Gastrocnemius medialis (tissue), 4 donors: ENCODE data around the gene C11orf24. TPM values are rescaled to one million over a fixed set of nuclear protein-coding genes. Genes with fewer than 3 reads are reported as not detected.
A peak's percentile ranks its signal among the peaks of the same experiment; 100 is the strongest.

ENCODE experiments used
- ATAC-seq, 2 donors: fragments of 150-250 bp; one replicate each; pipeline ENCODE4 v1.9.1; 2016
- DNase-seq, 2 donors: peaks; one replicate each; pipeline ENCODE4 v3.0.0-alpha.2; 2019
- H3K27ac ChIP-seq, 4 donors: fragments of 200-600 bp; sonication (generic); 1 replicate in 1 of 4; 2 replicates in 3 of 4; pipeline ENCODE4 v1.5.1; 2016 to 2018; ENCODE audit warnings: mild to moderate bottlenecking in 2 of 4, moderate library complexity in 1 of 4
- H3K27me3 ChIP-seq, 3 donors: fragments of 200-600 bp; sonication (generic) in 2 of 3; 1 replicate in 1 of 3; 2 replicates in 2 of 3; pipeline versions ENCODE4 v1.5.1 to v1.6.0; 2016 to 2019; ENCODE audit warnings: mild to moderate bottlenecking in 1 of 3, moderate library complexity in 1 of 3
- H3K36me3 ChIP-seq, 2 donors: fragments of 200-600 bp; sonication (generic) in 1 of 2; one replicate each; pipeline ENCODE4 v1.5.1; 2017 to 2018
- H3K4me1 ChIP-seq, 2 donors: fragments of 200-600 bp; sonication (generic) in 1 of 2; one replicate each; pipeline ENCODE4 v1.5.1; 2016 to 2017; ENCODE audit warnings: mild to moderate bottlenecking in 2 of 2
- H3K4me3 ChIP-seq, 4 donors: fragments of 200-600 bp; sonication (generic) in 3 of 4; 1 replicate in 1 of 4; 2 replicates in 3 of 4; pipeline ENCODE4 v1.5.1; 2016 to 2019; ENCODE audit warnings: mild to moderate bottlenecking in 2 of 4
- H3K9me3 ChIP-seq, 3 donors: fragments of 200-600 bp; sonication (generic) in 2 of 3; 1 replicate in 1 of 3; 2 replicates in 2 of 3; pipeline ENCODE4 v1.5.1; 2016 to 2019
- POLR2A ChIP-seq, 2 donors: fragments of 450-650 bp; IDR thresholded peaks; one replicate each; pipeline ENCODE4 v1.6.1; 2017; ENCODE audit warnings: antibody characterized with exemption in 2 of 2, mild to moderate bottlenecking in 2 of 2, moderate library complexity in 2 of 2
- in situ Hi-C, 4 donors: fragments of 200-750 bp; cut with MboI; loops; one replicate each; pipeline versions ENCODE4 v1.15.0 to v1.8.0; 2017; ENCODE audit warnings: low sequenced_read_pairs in 4 of 4
- intact Hi-C: fragments of 100-400 bp; cut with DNase I; formaldehyde crosslinking; loops from one replicate; pipeline ENCODE4 v1.15.1; 2023; ENCODE audit warnings: low total_unique reads
- total RNA-seq, 4 donors: library from RNA; depleted of rRNA; stranded (reverse); fragments of >200 nt; gene quantifications; one replicate each; pipeline versions ENCODE4 v1.1.0 to v1.2.3, GENCODE V29; 2016
- TF ChIP-seq, protein P1 (sequence below), 5 experiments: fragments of 450-650 bp in 3 of 5; fragments of 200-600 bp in 2 of 5; sonication (generic) in 2 of 5; IDR thresholded peaks in 4 of 5; conservative IDR thresholded peaks in 1 of 5; 1 replicate in 4 of 5; 2 replicates in 1 of 5; pipeline ENCODE4 v1.5.1; 2016 to 2019; ENCODE audit warnings: antibody characterized with exemption in 5 of 5, mild to moderate bottlenecking in 3 of 5, moderate library complexity in 3 of 5

Gene C11orf24
- total RNA-seq, 4 donors from 2014 or later: 8.1 to 19.3 (median 10.6) TPM

DNA sequence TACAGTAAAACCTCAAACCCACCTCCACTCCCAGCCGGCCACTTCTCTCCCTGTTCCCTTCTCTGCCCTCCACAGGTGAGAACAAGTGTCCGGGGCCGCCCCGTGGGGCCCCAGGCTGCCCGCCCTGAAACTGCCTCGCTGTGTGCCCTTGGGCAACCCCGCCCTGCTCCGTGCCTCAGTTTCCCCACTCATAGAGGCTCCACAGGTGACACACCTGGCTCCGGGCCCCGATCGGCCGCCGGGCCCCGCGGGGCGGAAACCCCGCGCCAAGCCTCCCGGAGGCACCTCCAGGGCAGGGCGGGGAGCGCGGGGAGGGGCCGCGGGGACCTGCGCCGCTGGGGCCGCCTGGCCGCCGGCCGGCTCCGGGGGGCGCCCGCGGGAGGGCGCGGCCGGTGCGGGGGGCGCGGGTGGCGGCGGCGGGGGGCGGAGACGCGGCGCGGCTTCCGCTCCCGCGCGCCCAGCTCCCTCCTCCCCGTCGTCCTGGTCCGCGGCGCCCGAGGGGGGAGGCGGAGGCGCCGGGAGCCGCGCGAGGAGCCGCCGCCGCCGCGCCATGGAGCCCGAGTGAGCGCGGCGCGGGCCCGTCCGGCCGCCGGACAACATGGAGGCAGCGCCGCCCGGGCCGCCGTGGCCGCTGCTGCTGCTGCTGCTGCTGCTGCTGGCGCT is 40.5 kb upstream of the C11orf24 start, which contains the start of gene LRP5:
Gene LRP5, plus strand, starts transcription at position 475 of the 663 bp plus-strand sequence. Its CDS starts 124 bp downstream, at position 599.
- Histone ChIP-seq H3K9me3 (no peaks in the 10 kb centered on the region), H3K4me1 (peaks cover 28 to 49% of the 10 kb centered on the region in 2 donors), H3K27ac (peak within 1 kb of the TSS; percentile 59 to 85 (median 78)), H3K36me3 (no peaks in the 10 kb centered on the region), H3K27me3 (no peaks in the 10 kb centered on the region), H3K4me3 (peak within 1 kb of the TSS; percentile 63 to 89 (median 70))
- ATAC-seq (peak; percentile 40 to 42), DNase-seq (no peak)
- TF ChIP-seq, protein P1, sequence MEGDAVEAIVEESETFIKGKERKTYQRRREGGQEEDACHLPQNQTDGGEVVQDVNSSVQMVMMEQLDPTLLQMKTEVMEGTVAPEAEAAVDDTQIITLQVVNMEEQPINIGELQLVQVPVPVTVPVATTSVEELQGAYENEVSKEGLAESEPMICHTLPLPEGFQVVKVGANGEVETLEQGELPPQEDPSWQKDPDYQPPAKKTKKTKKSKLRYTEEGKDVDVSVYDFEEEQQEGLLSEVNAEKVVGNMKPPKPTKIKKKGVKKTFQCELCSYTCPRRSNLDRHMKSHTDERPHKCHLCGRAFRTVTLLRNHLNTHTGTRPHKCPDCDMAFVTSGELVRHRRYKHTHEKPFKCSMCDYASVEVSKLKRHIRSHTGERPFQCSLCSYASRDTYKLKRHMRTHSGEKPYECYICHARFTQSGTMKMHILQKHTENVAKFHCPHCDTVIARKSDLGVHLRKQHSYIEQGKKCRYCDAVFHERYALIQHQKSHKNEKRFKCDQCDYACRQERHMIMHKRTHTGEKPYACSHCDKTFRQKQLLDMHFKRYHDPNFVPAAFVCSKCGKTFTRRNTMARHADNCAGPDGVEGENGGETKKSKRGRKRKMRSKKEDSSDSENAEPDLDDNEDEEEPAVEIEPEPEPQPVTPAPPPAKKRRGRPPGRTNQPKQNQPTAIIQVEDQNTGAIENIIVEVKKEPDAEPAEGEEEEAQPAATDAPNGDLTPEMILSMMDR (IDR thresholded peaks at IDR 0.05 in 4 of 5, conservative IDR thresholded peaks at IDR 0.05 in 1 of 5): no peak
- peak in 1 of 2 donors; percentile 12 for TF ChIP-seq POLR2A (IDR thresholded peaks at IDR 0.05)
- in situ Hi-C loops: loop anchor here in 1 of 4 donors (25.0 kb wide), 1 partner anchor 125 kb away; no protein-coding TSS in a partner anchor
- intact Hi-C loops: loop anchor here (5.0 kb wide), 1 partner anchor 70 kb away; no protein-coding TSS in a partner anchor

DNA sequence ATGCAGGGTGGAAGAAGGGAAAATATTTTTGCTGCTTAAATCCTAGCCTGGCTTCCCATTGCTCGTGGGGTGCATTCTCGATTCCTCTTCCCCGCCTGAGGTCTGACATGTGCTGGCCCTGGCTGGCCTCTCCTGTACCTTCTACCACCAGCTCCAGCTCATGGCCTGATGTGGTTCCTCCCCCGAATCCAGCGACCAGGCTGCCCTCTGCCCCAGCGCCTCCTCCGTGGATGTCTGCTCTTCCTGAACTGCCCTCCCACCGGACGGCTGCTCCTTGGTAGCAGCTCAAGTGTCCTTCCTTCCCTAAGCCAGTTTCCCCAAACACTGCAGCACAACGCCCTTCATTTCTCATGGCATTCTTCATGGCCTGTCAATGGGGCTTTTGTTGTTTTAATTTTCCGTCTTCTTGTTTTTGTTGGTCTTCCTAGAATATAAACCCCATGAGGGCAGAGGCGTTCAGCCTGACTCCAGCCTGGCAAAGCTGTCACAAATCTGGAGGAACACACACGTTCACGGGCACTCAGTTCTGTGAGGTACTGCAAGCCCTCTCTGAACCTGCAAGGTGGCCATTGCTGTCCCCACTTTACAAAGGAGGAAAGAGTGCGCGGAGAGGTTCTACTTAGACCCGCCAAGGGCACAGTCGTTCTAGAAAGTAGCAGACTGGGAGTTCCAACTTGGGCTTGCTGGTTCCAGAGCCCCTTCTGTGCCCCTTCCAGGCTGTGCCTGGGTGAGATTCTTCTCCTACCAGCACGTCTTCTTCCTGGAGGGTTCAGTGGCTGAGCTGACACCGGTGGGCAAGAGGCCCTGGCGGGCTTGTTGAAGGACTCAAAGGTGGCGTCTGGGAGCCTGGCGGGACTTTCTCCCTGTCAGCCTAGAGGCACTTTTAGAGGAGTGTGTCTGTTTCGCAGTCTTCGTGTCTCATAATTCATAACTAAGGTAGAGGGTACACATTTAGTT is 39.7 kb upstream of the C11orf24 start:
- DNase-seq: no peak
- intact Hi-C loops: loop anchor here (5.0 kb wide), 1 partner anchor 71 kb away; no protein-coding TSS in a partner anchor

DNA sequence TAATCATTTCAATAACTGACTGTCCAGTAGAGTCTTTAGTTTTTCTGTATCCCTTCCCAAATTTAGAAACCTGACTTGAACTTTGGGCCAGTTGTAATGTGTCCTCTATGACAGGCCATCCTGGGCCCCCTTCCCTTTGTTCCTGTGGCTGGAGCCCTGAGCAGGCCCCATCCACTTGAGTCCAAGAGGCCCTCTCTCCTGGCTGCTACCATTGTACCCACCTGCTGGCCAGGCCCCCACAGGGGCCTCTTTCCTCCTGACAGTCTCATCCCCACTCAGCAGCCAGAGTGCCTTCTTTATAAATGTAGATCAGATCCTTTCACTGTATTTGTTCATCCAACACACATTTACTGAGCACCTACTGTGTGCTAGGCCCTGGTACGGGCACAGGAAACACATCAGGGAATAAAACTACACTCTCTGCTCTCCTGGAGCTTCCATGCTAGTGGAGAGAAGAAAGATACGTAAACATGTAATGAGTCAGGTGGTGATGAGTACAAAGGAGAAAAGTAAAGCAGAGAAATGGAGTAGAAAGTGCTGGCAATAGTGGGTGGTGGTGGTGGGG is 37.9 kb upstream of the C11orf24 start:
- intact Hi-C loops (loop anchor here (5.0 kb wide), 1 partner anchor 73 kb away; no protein-coding TSS in a partner anchor), in situ Hi-C loops (loop anchor here in 1 of 4 donors (25.0 kb wide), 1 partner anchor 128 kb away; no protein-coding TSS in a partner anchor)
- ATAC-seq (no peak), DNase-seq (no peak)
- Histone ChIP-seq H3K4me1 (peaks cover 8 to 25% of the 10 kb centered on the region in 2 donors), H3K4me3 (no peak overlapping the region), H3K27ac (peak overlapping the region in 1 of 4 donors; percentile 72), H3K9me3 (no peaks in the 10 kb centered on the region), H3K36me3 (no peaks in the 10 kb centered on the region), H3K27me3 (no peaks in the 10 kb centered on the region)
- TF ChIP-seq, protein P1 (IDR thresholded peaks at IDR 0.05 in 4 of 5, conservative IDR thresholded peaks at IDR 0.05 in 1 of 5): no peak
- no peak for TF ChIP-seq POLR2A (IDR thresholded peaks at IDR 0.05)

More for the DNA sequence above, 39.7 kb upstream of the C11orf24 start:
- no peaks in the 10 kb centered on the region for H3K36me3 ChIP-seq
- H3K4me1 ChIP-seq: peaks cover 20 to 41% of the 10 kb centered on the region in 2 donors
- H3K4me3 ChIP-seq: peak overlapping the region in 1 of 4 donors; percentile 65
- no peak for ATAC-seq
- in situ Hi-C loops: loop anchor here in 1 of 4 donors (25.0 kb wide), 1 partner anchor 126 kb away; no protein-coding TSS in a partner anchor
- H3K27ac ChIP-seq: peak overlapping the region in 2 of 4 donors; percentile 47 to 75
- TF ChIP-seq, protein P1 (IDR thresholded peaks at IDR 0.05 in 4 of 5, conservative IDR thresholded peaks at IDR 0.05 in 1 of 5): no peak
- no peaks in the 10 kb centered on the region for H3K9me3 ChIP-seq
- no peaks in the 10 kb centered on the region for H3K27me3 ChIP-seq

DNA sequence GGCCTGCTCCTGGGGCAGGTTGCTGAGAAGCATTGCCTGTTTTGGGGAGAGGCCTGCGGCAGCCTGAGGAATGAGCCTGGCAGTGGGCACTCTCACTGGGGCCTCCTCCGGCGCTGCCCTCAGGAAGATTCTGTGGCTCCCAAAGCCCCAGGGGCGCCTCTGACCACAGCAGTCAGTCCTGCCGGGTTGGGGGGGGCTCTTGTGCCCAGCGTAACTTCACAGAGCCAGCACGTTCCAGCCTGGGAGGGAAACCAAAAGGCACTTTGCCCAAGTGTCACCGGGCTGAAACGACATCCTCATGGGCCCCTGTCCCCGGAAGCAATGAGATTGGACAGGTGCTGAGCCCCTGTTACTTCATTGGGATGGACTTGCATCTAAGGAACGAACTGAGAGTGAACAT is 36.3 kb upstream of the C11orf24 start:
- intact Hi-C loops: no loop called here
- H3K9me3 ChIP-seq: no peaks in the 10 kb centered on the region
- TF ChIP-seq POLR2A (IDR thresholded peaks at IDR 0.05): no peak
- TF ChIP-seq, protein P1 (IDR thresholded peaks at IDR 0.05 in 4 of 5, conservative IDR thresholded peaks at IDR 0.05 in 1 of 5): no peak
- H3K27me3 ChIP-seq: no peaks in the 10 kb centered on the region
- peak; percentile 32 to 40 for ATAC-seq
- DNase-seq: peak in 1 of 2 donors; percentile 69
- in situ Hi-C loops: loop anchor here in 1 of 4 donors (25.0 kb wide), 1 partner anchor 129 kb away; no protein-coding TSS in a partner anchor
- no peak overlapping the region for H3K4me3 ChIP-seq
- H3K36me3 ChIP-seq: no peaks in the 10 kb centered on the region
- peaks cover 4 to 9% of the 10 kb centered on the region in 2 donors for H3K4me1 ChIP-seq
- peak overlapping the region; percentile 17 to 72 (median 59) for H3K27ac ChIP-seq
